ENCODE data around the gene NR1I2.

DNA sequence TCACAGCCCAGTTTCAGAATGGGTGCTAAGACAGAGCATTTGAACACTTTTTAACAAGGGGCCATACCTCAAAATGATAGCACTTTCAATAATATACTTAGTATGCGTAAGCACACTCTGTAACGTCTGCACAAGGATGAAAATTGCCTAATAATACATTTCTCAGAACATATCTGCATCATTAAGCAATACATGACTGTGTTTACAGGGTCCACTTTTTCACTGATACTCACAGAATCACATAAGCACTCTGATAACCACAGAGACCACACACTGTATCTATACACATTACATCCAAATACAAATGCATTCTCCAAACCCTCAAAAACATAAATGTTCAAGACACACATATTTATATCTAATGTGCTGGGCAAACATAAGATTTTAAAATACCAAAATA is 79.8 kb downstream of the NR1I2 start:
- TF ChIP-seq, protein P1, sequence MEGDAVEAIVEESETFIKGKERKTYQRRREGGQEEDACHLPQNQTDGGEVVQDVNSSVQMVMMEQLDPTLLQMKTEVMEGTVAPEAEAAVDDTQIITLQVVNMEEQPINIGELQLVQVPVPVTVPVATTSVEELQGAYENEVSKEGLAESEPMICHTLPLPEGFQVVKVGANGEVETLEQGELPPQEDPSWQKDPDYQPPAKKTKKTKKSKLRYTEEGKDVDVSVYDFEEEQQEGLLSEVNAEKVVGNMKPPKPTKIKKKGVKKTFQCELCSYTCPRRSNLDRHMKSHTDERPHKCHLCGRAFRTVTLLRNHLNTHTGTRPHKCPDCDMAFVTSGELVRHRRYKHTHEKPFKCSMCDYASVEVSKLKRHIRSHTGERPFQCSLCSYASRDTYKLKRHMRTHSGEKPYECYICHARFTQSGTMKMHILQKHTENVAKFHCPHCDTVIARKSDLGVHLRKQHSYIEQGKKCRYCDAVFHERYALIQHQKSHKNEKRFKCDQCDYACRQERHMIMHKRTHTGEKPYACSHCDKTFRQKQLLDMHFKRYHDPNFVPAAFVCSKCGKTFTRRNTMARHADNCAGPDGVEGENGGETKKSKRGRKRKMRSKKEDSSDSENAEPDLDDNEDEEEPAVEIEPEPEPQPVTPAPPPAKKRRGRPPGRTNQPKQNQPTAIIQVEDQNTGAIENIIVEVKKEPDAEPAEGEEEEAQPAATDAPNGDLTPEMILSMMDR (IDR thresholded peaks at IDR 0.05) = no peak
- TF ChIP-seq EZH2 (IDR thresholded peaks at IDR 0.05; ENCODE audit: borderline replicate concordance, insufficient read depth, low read depth, low read length, poor library complexity, severe bottlenecking) = no peak

Data from B cell (primary cell).